Sigmoid colon (tissue), 4 donors: ENCODE measurements around the gene RSPRY1.

Experiments used
- EP300 ChIP-seq, 4 donors: sonication (generic); formaldehyde crosslinking; IDR thresholded peaks; one replicate each; pipeline ENCODE4 v1.6.1; 2017; ENCODE audit warnings: antibody characterized with exemption in 4 of 4
- POLR2AphosphoS5 ChIP-seq, 4 donors: sonication (generic); formaldehyde crosslinking; IDR thresholded peaks; one replicate each; pipeline ENCODE4 v1.6.1; 2017; ENCODE audit warnings: antibody characterized with exemption in 4 of 4
- TF ChIP-seq, protein P1 (sequence below), 4 experiments: fragments of 450-650 bp in 3 of 4; fragments of 200-600 bp in 1 of 4; IDR thresholded peaks; one replicate each; pipeline ENCODE4 v1.5.1; 2016 to 2019; ENCODE audit warnings: antibody characterized with exemption in 4 of 4, mild to moderate bottlenecking in 3 of 4, moderate library complexity in 2 of 4

DNA sequence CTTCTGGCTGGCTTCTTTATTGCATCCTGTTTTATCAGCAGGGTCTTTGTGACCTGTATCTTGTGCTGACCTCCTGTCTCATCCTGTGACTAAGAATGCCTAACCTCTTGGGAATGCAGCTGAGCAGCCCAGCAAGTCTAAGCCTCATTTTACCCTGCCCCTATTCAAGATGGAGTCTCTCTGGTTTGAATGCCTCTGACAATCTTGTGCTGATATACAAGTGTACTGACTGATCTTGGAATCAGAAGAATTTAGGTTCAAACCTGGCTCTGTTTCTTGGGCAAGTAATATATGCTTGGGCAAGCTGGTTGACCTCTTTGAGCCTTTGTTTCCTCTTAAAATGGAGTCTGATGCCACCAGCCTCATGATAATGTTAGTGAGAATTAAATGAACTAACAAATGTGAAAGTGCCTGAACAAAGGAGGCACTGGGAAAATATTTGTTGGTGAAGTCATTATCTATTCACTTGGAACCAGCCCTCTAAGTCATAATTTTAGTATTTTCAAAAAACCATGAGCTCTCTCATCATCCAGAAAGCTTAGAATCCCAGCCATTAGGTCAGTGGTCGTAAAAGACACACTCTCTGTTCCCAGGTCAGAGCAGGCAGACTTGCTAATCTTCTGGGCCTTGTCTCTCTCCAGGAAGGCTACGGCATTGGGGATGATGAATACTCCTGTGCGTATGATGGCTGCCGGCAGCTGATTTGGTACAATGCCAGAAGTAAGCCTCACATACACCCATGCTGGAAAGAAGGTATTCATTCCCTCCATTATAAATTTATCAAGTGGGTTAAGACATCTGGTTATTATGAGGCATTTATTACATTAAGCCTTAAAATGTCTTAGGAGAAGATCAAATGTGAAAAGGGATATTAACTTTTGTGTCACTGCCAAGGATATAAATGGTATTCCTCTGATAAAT is 40.8 kb downstream of the RSPRY1 start:
- TF ChIP-seq, protein P1, sequence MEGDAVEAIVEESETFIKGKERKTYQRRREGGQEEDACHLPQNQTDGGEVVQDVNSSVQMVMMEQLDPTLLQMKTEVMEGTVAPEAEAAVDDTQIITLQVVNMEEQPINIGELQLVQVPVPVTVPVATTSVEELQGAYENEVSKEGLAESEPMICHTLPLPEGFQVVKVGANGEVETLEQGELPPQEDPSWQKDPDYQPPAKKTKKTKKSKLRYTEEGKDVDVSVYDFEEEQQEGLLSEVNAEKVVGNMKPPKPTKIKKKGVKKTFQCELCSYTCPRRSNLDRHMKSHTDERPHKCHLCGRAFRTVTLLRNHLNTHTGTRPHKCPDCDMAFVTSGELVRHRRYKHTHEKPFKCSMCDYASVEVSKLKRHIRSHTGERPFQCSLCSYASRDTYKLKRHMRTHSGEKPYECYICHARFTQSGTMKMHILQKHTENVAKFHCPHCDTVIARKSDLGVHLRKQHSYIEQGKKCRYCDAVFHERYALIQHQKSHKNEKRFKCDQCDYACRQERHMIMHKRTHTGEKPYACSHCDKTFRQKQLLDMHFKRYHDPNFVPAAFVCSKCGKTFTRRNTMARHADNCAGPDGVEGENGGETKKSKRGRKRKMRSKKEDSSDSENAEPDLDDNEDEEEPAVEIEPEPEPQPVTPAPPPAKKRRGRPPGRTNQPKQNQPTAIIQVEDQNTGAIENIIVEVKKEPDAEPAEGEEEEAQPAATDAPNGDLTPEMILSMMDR (IDR thresholded peaks at IDR 0.05), result no peak
- TF ChIP-seq EP300 (IDR thresholded peaks at IDR 0.05) (no peak), POLR2AphosphoS5 (IDR thresholded peaks at IDR 0.05) (no peak)
